ENCODE measurements around the gene CTNNB1. TPM values are rescaled to one million over a fixed set of nuclear protein-coding genes. Genes with fewer than 3 reads are reported as not detected.
A peak's percentile ranks its signal among the peaks of the same experiment; 100 is the strongest.

Gene CTNNB1
- total and polyA plus RNA-seq, 2 of the 13 experiments (the other 11 are each of a cell fraction or from before 2014, with no cell fraction given), result 398 to 489 TPM

GRCh38 chr3:41274944-41275668 lies 75.8 kb downstream of the CTNNB1 start (continued):
- TF ChIP-seq, protein P1, sequence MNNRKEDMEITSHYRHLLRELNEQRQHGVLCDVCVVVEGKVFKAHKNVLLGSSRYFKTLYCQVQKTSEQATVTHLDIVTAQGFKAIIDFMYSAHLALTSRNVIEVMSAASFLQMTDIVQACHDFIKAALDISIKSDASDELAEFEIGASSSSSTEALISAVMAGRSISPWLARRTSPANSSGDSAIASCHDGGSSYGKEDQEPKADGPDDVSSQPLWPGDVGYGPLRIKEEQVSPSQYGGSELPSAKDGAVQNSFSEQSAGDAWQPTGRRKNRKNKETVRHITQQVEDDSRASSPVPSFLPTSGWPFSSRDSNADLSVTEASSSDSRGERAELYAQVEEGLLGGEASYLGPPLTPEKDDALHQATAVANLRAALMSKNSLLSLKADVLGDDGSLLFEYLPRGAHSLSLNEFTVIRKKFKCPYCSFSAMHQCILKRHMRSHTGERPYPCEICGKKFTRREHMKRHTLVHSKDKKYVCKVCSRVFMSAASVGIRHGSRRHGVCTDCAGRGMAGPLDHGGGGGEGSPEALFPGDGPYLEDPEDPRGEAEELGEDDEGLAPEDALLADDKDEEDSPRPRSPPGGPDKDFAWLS (CRISPR knock-in tag; IDR thresholded peaks at IDR 0.05; ENCODE audit: borderline replicate concordance), result no peak
- TF ChIP-seq, protein P2, sequence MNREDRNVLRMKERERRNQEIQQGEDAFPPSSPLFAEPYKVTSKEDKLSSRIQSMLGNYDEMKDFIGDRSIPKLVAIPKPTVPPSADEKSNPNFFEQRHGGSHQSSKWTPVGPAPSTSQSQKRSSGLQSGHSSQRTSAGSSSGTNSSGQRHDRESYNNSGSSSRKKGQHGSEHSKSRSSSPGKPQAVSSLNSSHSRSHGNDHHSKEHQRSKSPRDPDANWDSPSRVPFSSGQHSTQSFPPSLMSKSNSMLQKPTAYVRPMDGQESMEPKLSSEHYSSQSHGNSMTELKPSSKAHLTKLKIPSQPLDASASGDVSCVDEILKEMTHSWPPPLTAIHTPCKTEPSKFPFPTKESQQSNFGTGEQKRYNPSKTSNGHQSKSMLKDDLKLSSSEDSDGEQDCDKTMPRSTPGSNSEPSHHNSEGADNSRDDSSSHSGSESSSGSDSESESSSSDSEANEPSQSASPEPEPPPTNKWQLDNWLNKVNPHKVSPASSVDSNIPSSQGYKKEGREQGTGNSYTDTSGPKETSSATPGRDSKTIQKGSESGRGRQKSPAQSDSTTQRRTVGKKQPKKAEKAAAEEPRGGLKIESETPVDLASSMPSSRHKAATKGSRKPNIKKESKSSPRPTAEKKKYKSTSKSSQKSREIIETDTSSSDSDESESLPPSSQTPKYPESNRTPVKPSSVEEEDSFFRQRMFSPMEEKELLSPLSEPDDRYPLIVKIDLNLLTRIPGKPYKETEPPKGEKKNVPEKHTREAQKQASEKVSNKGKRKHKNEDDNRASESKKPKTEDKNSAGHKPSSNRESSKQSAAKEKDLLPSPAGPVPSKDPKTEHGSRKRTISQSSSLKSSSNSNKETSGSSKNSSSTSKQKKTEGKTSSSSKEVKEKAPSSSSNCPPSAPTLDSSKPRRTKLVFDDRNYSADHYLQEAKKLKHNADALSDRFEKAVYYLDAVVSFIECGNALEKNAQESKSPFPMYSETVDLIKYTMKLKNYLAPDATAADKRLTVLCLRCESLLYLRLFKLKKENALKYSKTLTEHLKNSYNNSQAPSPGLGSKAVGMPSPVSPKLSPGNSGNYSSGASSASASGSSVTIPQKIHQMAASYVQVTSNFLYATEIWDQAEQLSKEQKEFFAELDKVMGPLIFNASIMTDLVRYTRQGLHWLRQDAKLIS (CRISPR knock-in tag; IDR thresholded peaks at IDR 0.05), result no peak
- peak; percentile 18; the same call in 1 of the 2 replicates for TF ChIP-seq ZNF652 (CRISPR knock-in tag; IDR thresholded peaks at IDR 0.05; ENCODE audit: borderline replicate concordance, low read depth)
- no peak for TF ChIP-seq STAT6 (CRISPR knock-in tag; IDR thresholded peaks at IDR 0.05; ENCODE audit: borderline replicate concordance)
- TF ChIP-seq POLR2AphosphoS5 (IDR thresholded peaks at IDR 0.05; ENCODE audit: low read depth, low read length), result no peak
- TF ChIP-seq SMARCC2 (IDR thresholded peaks at IDR 0.05), result no peak
- no peak for TF ChIP-seq CHD4 (IDR thresholded peaks at IDR 0.05; ENCODE audit: borderline replicate concordance, low read length)
- TF ChIP-seq FOXA1 (IDR thresholded peaks at IDR 0.05), result no peak
- TF ChIP-seq FOXA1 (CRISPR knock-in tag; IDR thresholded peaks at IDR 0.05), result peak; percentile 14; the same call in 1 of the 2 replicates
- 0 out of 2 replicates have a peak, but pooled peaks have one; percentile 26 for TF ChIP-seq ZNF124 (CRISPR knock-in tag; IDR thresholded peaks at IDR 0.05)
- TF ChIP-seq ZNF614 (CRISPR knock-in tag; IDR thresholded peaks at IDR 0.05; ENCODE audit: borderline replicate concordance), result peak; percentile 49; the same call in 1 of the 2 replicates
- TF ChIP-seq, protein P3, sequence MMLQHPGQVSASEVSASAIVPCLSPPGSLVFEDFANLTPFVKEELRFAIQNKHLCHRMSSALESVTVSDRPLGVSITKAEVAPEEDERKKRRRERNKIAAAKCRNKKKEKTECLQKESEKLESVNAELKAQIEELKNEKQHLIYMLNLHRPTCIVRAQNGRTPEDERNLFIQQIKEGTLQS (CRISPR knock-in tag; IDR thresholded peaks at IDR 0.05), result no peak
- TF ChIP-seq POLR2G (IDR thresholded peaks at IDR 0.05; ENCODE audit: low read depth, low read length), result no peak
- TF ChIP-seq ZNF589 (CRISPR knock-in tag; conservative IDR thresholded peaks at IDR 0.05), result no peak
- TF ChIP-seq ARID5B (CRISPR knock-in tag; IDR thresholded peaks at IDR 0.05), result peak; percentile 80
- no peak for TF ChIP-seq ZBTB21 (CRISPR knock-in tag; IDR thresholded peaks at IDR 0.05)
- no peak for TF ChIP-seq ATRX (CRISPR knock-in tag; IDR thresholded peaks at IDR 0.05; ENCODE audit: borderline replicate concordance)

Measured in HepG2 (cell line).